Glutamatergic neuron (in vitro differentiated cells): Measurements from ENCODE around the gene FMN1. TPM values are rescaled to one million over a fixed set of nuclear protein-coding genes. Genes with fewer than 3 reads are reported as not detected.

Experiments used
- DNase-seq: peaks from one replicate; pipeline ENCODE4 v3.0.0; 2022
- H3K27ac Mint-ChIP-seq: one replicate; pipeline ENCODE4 v1.8.0; 2020; ENCODE audit warnings: mild to moderate bottlenecking, mixed read lengths, inconsistent platforms; ENCODE audit not compliant: unreplicated experiment
- H3K27me3 Mint-ChIP-seq: one replicate; pipeline ENCODE4 v1.8.0; 2020; ENCODE audit warnings: mild to moderate bottlenecking, moderate library complexity, mixed read lengths, inconsistent platforms; ENCODE audit not compliant: unreplicated experiment
- H3K36me3 Mint-ChIP-seq: one replicate; pipeline ENCODE4 v1.8.0; 2020; ENCODE audit warnings: mild to moderate bottlenecking, mixed read lengths, inconsistent platforms; ENCODE audit not compliant: unreplicated experiment
- H3K4me1 Mint-ChIP-seq: one replicate; pipeline ENCODE4 v1.8.0; 2020; ENCODE audit warnings: mild to moderate bottlenecking, low read depth, mixed read lengths, inconsistent platforms; ENCODE audit not compliant: unreplicated experiment
- H3K4me3 Mint-ChIP-seq: one replicate; pipeline ENCODE4 v1.8.0; 2020; ENCODE audit warnings: mild to moderate bottlenecking, mixed read lengths, inconsistent platforms; ENCODE audit not compliant: unreplicated experiment
- H3K9me3 Mint-ChIP-seq: one replicate; pipeline ENCODE4 v1.8.0; 2020; ENCODE audit warnings: mild to moderate bottlenecking, moderate library complexity, mixed read lengths, inconsistent platforms; ENCODE audit not compliant: unreplicated experiment
- total RNA-seq: library from RNA; stranded (reverse); fragmentation: NEBNext Ultra II Directional; extraction: Animal tissue kit (Norgen Biotek cat#: 25700); gene quantifications from one replicate; pipeline ENCODE4 v1.2.1, GENCODE V29; 2021; ENCODE audit not compliant: unreplicated experiment
- TF ChIP-seq, protein P1 (sequence below): fragments of 200-600 bp; sonication (generic); IDR thresholded peaks from one replicate; pipeline ENCODE4 v1.5.0; 2021; ENCODE audit not compliant: partially characterized antibody, unreplicated experiment

FMN1 gene
- total RNA-seq, 1 donor from 2014 or later, result 1.1 TPM

DNA sequence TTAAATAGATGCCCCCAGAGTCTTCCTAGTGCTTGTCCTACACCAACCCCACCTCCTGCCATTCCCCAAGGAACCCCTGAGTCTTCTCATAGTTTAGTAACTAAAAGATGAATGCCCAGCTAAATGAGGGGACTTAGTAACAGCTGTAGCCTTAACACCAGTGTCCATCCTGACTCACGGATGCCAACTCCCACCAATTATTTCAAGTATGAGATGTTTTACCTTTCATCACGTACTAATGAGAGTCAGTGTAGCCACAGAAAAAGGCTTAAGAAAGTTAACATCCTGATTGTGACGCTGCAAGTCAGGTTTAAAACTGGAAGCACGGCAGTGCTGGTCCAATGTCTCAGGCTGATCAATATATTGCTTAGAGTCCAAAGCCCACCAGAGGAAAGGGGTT is 109.9 kb downstream of the FMN1 start:
- no peak overlapping the region for H3K27ac Mint-ChIP-seq
- TF ChIP-seq, protein P1, sequence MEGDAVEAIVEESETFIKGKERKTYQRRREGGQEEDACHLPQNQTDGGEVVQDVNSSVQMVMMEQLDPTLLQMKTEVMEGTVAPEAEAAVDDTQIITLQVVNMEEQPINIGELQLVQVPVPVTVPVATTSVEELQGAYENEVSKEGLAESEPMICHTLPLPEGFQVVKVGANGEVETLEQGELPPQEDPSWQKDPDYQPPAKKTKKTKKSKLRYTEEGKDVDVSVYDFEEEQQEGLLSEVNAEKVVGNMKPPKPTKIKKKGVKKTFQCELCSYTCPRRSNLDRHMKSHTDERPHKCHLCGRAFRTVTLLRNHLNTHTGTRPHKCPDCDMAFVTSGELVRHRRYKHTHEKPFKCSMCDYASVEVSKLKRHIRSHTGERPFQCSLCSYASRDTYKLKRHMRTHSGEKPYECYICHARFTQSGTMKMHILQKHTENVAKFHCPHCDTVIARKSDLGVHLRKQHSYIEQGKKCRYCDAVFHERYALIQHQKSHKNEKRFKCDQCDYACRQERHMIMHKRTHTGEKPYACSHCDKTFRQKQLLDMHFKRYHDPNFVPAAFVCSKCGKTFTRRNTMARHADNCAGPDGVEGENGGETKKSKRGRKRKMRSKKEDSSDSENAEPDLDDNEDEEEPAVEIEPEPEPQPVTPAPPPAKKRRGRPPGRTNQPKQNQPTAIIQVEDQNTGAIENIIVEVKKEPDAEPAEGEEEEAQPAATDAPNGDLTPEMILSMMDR, result no peak
- H3K4me1 Mint-ChIP-seq, result no peaks in the 10 kb centered on the region
- DNase-seq, result no peak
- no peaks in the 10 kb centered on the region for H3K27me3 Mint-ChIP-seq
- H3K36me3 Mint-ChIP-seq, result no peaks in the 10 kb centered on the region
- H3K4me3 Mint-ChIP-seq, result no peak overlapping the region
- no peaks in the 10 kb centered on the region for H3K9me3 Mint-ChIP-seq

DNA sequence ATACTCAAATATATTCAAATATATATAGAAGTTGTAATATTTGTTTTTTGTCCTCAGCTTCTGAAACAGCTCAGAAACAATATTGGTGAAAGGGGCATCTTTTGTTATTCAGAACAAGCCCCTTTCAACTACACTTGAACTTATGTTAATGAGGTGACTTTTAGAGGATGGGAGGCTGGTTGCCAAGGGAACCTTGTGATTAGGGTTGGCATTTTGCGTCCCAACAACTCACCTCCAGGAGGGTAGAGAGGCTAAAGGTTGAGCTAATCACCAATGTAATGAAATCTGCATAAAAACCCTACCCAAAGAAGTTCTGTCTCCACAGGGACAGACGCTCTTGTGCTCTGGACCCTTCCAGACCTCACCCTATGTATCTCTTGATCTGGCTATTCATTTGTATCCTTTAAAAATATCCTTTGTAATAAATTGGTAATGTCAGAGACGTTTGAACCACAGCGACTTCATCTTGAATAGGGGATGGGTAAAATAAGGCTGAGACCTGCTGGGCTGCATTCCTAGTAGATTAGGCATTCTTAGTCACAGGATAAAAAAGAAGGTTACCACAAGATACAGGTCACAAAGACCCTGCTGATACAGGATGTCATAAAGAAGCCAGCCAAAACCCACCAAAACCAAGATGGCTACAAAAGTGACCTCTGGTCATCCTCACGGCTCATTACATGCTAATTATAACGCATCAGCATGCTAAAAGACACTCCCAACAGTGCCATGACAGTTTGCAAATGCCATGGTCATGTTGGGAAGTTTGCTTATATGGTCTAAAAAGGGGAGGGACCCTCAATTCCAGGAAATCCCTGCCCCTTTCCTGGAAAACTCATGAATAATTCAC is 111.1 kb downstream of the FMN1 start:
- H3K27ac Mint-ChIP-seq, result no peak overlapping the region
- no peaks in the 10 kb centered on the region for H3K36me3 Mint-ChIP-seq
- no peaks in the 10 kb centered on the region for H3K27me3 Mint-ChIP-seq
- TF ChIP-seq, protein P1, result no peak
- no peaks in the 10 kb centered on the region for H3K4me1 Mint-ChIP-seq
- H3K9me3 Mint-ChIP-seq, result no peaks in the 10 kb centered on the region
- no peak overlapping the region for H3K4me3 Mint-ChIP-seq
- no peak for DNase-seq

DNA sequence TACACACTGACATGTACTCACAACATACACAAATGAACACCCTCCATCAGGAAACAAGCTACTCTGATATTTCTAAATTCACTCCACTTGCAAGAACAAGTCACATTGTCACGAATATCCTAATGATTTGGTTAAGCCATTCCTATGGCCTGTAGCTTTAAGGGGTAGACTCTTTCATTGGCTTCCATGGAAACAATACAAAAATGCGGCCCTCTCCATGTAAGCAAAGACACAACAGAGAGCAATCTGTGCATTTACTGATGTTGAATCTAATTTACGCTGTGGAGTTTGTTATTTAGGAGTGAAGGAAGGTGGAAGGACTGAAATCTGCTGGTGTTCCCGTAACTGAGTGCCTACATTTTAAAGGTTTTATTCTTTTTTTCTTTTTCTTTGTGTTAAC is 114.5 kb downstream of the FMN1 start:
- no peak overlapping the region for H3K4me3 Mint-ChIP-seq
- no peak overlapping the region for H3K27ac Mint-ChIP-seq
- TF ChIP-seq, protein P1, result no peak
- DNase-seq, result no peak
- no peaks in the 10 kb centered on the region for H3K9me3 Mint-ChIP-seq
- H3K27me3 Mint-ChIP-seq, result no peaks in the 10 kb centered on the region
- H3K4me1 Mint-ChIP-seq, result no peaks in the 10 kb centered on the region
- no peaks in the 10 kb centered on the region for H3K36me3 Mint-ChIP-seq

DNA sequence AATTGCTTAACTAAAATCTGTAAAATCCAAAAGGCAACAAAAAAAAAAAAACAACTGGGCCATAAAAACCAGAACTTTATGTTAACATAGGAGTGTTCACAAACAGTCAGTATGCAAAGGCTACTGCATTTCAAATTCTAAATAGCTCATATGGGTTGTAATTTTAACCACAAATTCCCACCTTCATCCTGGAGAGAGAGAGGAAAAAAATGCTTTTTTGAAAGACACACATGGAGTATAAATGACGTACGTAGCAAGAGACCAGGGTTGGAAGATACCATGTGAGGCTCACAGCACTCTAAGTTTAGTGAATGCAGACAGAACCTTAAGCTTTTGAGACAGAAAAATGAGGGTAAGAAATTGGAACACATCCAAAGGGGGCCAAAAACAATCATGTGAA is 115.9 kb downstream of the FMN1 start:
- Mint-ChIP-seq H3K4me3 (no peak overlapping the region), H3K9me3 (no peaks in the 10 kb centered on the region), H3K36me3 (no peaks in the 10 kb centered on the region), H3K4me1 (no peaks in the 10 kb centered on the region), H3K27me3 (no peaks in the 10 kb centered on the region), H3K27ac (no peak overlapping the region)
- DNase-seq, result no peak
- TF ChIP-seq, protein P1, result no peak

DNA sequence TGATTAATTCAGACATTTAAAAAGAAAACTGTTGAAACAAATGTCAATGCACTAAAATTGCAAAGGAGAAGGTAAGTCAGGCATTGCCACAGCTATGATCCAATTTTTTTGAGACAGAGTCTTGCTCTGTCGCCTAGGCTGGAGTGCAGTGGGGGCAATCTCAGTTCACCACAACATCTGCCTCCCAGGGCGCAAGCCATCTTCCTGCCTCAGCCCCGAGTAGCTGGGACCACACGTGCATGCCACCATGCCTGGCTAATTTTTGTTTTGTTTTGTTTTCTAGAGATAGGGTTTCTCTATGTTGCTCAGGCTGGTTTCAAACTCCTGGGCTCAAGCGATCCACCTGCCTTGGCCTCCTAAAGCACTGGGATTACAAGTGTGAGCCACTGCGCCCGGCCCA is 117.6 kb downstream of the FMN1 start:
- TF ChIP-seq, protein P1, result no peak
- H3K9me3 Mint-ChIP-seq, result no peaks in the 10 kb centered on the region
- H3K4me3 Mint-ChIP-seq, result no peak overlapping the region
- H3K4me1 Mint-ChIP-seq, result no peaks in the 10 kb centered on the region
- H3K27ac Mint-ChIP-seq, result no peak overlapping the region
- H3K27me3 Mint-ChIP-seq, result no peaks in the 10 kb centered on the region
- no peaks in the 10 kb centered on the region for H3K36me3 Mint-ChIP-seq
- DNase-seq, result no peak
